Parathyroid adenoma (tissue), 2 donors: ENCODE results near the gene GPC1.

Experiments used
- H2AFZ ChIP-seq: fragments of 300-600 bp; sonication (generic); one replicate; pipeline ENCODE4 v1.7.0; 2017; ENCODE audit warnings: antibody characterized with exemption, mild to moderate bottlenecking
- H3K27ac ChIP-seq: fragments of 300-600 bp; sonication (generic); one replicate; pipeline ENCODE4 v1.7.0; 2017
- H3K27me3 ChIP-seq: fragments of 300-600 bp; sonication (generic); one replicate; pipeline ENCODE4 v1.7.0; 2017; ENCODE audit warnings: low read length; ENCODE audit not compliant: control insufficient read depth, insufficient read depth
- H3K36me3 ChIP-seq: fragments of 300-600 bp; sonication (generic); one replicate; pipeline ENCODE4 v1.7.0; 2017; ENCODE audit warnings: low read length; ENCODE audit not compliant: control insufficient read depth, insufficient read depth
- H3K4me1 ChIP-seq: fragments of 300-600 bp; sonication (generic); one replicate; pipeline ENCODE4 v1.7.0; 2017; ENCODE audit warnings: control low read depth
- H3K4me2 ChIP-seq: fragments of 300-600 bp; sonication (generic); one replicate; pipeline ENCODE4 v1.7.0; 2017; ENCODE audit warnings: low read length
- H3K4me3 ChIP-seq: fragments of 300-600 bp; sonication (generic); one replicate; pipeline ENCODE4 v1.7.0; 2017; ENCODE audit warnings: low read depth, low read length
- H3K79me2 ChIP-seq: fragments of 300-600 bp; sonication (generic); one replicate; pipeline ENCODE4 v1.7.0; 2017; ENCODE audit warnings: control low read depth
- H3K9ac ChIP-seq: fragments of 300-600 bp; sonication (generic); one replicate; pipeline ENCODE4 v1.7.0; 2017; ENCODE audit warnings: mild to moderate bottlenecking
- H3K9me3 ChIP-seq: fragments of 300-600 bp; sonication (generic); one replicate; pipeline ENCODE4 v1.7.0; 2017; ENCODE audit warnings: low read length; ENCODE audit not compliant: control insufficient read depth
- TF ChIP-seq, protein P1 (sequence below): fragments of 300-600 bp; sonication (generic); IDR thresholded peaks from one replicate; pipeline ENCODE4 v1.7.0; 2017; ENCODE audit warnings: antibody characterized with exemption, mild to moderate bottlenecking
- donor health status: primary hyperparathyroidism.

GPC1 gene

DNA sequence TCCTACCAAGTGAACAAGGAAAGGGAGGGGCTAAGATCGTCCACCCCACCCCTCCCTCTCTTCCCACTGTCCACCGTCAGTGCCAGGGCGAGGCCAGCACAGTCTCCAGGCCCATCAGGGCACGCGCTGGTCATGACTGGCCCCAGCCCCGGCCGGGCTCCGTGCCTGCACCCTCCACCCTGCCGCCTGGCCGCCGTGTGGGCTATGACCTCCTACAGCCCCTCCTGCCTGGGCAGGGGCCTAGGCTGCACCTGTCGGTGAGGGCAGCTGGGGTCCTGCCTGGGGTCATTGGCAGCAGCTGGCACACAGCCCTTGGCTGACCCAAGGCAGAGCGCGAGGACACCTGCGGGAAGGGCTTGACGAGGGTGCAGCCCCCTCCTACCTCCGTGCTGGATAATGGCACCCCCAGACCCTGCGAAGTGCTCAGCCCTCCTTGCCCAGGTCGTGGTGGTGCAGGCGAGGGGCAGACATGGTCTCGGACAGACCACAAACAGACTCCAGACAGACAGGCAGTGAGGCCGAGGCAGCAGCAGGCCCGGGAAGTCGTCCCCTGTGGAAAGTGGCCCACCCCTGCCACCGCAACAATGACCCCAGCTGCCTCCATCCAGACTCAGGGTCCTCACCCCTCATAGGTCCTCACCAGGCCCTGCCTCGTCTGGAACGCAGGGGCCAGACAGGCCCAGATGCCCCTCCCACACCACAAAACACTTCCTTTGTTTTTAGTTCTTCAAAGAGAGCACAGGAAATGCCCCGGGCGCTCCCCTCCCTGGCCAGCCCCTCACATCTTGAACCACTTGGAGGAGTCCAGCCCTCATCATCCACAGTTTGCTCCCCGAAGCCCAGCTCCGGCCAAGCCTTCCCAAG, 43.1 kb upstream of the GPC1 start:
- no peak overlapping the region for H2AFZ ChIP-seq
- no peak overlapping the region for H3K27ac ChIP-seq
- TF ChIP-seq, protein P1, sequence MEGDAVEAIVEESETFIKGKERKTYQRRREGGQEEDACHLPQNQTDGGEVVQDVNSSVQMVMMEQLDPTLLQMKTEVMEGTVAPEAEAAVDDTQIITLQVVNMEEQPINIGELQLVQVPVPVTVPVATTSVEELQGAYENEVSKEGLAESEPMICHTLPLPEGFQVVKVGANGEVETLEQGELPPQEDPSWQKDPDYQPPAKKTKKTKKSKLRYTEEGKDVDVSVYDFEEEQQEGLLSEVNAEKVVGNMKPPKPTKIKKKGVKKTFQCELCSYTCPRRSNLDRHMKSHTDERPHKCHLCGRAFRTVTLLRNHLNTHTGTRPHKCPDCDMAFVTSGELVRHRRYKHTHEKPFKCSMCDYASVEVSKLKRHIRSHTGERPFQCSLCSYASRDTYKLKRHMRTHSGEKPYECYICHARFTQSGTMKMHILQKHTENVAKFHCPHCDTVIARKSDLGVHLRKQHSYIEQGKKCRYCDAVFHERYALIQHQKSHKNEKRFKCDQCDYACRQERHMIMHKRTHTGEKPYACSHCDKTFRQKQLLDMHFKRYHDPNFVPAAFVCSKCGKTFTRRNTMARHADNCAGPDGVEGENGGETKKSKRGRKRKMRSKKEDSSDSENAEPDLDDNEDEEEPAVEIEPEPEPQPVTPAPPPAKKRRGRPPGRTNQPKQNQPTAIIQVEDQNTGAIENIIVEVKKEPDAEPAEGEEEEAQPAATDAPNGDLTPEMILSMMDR: no peak
- no peaks in the 10 kb centered on the region for H3K27me3 ChIP-seq
- H3K9me3 ChIP-seq: no peaks in the 10 kb centered on the region
- no peaks in the 10 kb centered on the region for H3K4me1 ChIP-seq
- no peaks in the 10 kb centered on the region for H3K79me2 ChIP-seq
- no peak overlapping the region for H3K9ac ChIP-seq
- no peak overlapping the region for H3K4me2 ChIP-seq
- no peak overlapping the region for H3K4me3 ChIP-seq
- no peaks in the 10 kb centered on the region for H3K36me3 ChIP-seq

DNA sequence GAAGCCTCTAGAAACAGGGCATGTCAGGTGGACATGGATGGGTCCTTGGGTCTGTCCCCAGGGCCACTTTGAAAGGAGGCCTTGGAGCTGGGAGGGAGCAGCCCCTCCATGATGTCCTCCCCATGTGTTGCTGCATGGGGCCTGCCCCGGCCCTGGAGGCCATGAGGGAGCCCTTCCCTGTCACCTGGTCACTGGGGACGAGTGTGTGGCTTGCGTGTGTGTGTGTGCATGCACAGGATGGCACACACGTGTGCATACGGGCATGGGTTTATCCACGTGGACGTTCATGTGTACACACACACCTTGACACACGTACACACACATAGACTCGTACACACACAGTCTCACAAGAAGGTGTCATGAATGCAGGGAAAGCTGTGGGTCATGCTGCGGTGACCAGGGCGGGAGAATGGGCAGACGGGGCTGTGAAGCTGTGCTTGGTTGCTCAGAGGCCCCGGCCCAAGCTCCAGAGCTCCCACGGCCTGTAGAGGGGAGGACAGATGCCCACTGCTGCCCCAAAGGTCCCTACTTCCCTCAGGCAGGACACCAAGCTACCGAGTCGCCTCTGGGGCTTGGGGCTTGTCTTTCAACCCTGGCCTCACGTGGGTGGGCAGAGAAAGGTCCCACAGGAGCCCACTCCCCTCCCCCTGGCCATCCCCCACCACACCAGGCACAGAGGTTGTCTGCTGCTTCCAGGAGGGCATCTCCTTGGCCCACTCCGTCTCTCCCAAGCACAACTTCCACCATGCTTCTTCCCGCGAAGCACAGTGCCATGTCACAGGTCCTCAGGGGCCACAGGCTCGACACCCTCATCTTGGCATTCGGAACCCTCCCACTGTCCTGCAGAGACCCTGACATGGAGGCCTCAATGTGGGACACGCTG, 42.3 kb upstream of the GPC1 start:
- Histone ChIP-seq H3K4me3 (no peak overlapping the region), H3K9me3 (no peaks in the 10 kb centered on the region), H3K9ac (no peak overlapping the region), H3K27ac (no peak overlapping the region), H3K36me3 (no peaks in the 10 kb centered on the region), H3K4me2 (no peak overlapping the region), H3K4me1 (no peaks in the 10 kb centered on the region), H3K79me2 (no peaks in the 10 kb centered on the region), H3K27me3 (no peaks in the 10 kb centered on the region), H2AFZ (no peak overlapping the region)
- TF ChIP-seq, protein P1: no peak

DNA sequence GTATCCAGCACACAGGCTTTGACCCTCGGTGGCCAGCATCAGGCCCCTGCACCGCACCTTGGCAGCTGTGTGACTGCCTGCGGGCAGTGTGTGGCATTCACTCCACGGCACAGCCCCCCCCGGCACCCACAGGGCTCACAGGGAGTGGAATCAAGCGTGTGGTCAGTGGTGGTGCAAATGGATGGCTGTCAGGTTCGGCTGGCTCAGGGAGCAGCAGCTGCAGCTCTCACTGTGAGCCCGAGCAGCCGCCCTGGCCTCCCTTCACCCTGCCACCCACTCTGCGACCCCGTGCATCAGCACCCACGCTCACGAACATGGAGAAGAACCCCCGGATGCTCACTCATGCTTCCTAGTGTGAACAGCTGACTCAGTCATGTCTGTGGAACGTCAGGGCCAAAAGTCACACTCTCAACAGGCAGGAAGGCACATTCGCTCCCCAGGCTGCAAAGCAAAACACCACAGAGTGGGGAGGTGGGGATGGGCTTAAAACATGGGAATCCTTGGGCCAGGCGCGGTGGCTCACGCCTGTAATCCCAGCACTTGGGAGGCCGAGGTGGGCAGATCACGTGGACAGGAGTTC, 41.5 kb upstream of the GPC1 start:
- H3K27me3 ChIP-seq: no peaks in the 10 kb centered on the region
- TF ChIP-seq, protein P1: no peak
- no peaks in the 10 kb centered on the region for H3K36me3 ChIP-seq

DNA sequence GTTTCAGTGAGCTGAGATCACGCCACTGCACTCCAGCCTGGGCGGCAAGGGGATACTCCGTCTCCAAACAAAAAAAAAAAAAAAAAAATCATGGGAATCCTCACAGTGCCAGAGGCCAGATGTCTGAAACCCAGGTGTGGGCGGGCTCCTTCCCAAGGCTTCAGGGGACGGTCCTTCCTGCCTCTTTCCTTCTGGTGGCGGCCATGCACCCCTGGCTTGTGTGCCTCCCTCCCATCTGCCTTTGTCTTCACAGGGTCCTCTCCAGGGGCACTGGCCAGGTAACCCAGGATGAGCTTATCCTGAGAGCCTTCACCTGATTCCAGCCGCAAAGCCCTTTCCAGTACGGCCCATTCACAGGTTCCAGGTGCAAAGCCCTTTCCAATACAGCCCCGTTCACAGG, 40.9 kb upstream of the GPC1 start:
- Histone ChIP-seq H3K4me2 (no peak overlapping the region), H3K79me2 (no peaks in the 10 kb centered on the region), H3K27me3 (no peaks in the 10 kb centered on the region), H3K4me3 (no peak overlapping the region), H3K9ac (no peak overlapping the region), H3K9me3 (no peaks in the 10 kb centered on the region), H3K36me3 (no peaks in the 10 kb centered on the region), H3K4me1 (no peaks in the 10 kb centered on the region), H3K27ac (no peak overlapping the region), H2AFZ (no peak overlapping the region)
- TF ChIP-seq, protein P1: no peak

More for the DNA sequence above, 41.5 kb upstream of the GPC1 start:
- Histone ChIP-seq H3K4me1 (no peaks in the 10 kb centered on the region), H3K9me3 (no peaks in the 10 kb centered on the region), H3K9ac (no peak overlapping the region), H3K27ac (no peak overlapping the region), H2AFZ (no peak overlapping the region), H3K79me2 (no peaks in the 10 kb centered on the region), H3K4me2 (no peak overlapping the region), H3K4me3 (no peak overlapping the region)
